Subcutaneous abdominal adipose tissue (tissue), 5 donors: ENCODE results near the gene INSC.

Experiments used
- H3K27ac ChIP-seq: one replicate; pipeline ENCODE4 v1.7.0; 2013; ENCODE audit warnings: low read depth, mild to moderate bottlenecking, inconsistent platforms, low read length, moderate library complexity
- H3K27me3 ChIP-seq, 5 donors: one replicate each; pipeline ENCODE4 v1.7.0; 2013; ENCODE audit warnings: low read length in 5 of 5, inconsistent platforms in 1 of 5; ENCODE audit not compliant: control insufficient read depth in 5 of 5, insufficient read depth in 4 of 5
- H3K36me3 ChIP-seq, 5 donors: one replicate each; pipeline ENCODE4 v1.7.0; 2013; ENCODE audit warnings: low read length in 5 of 5; ENCODE audit not compliant: control insufficient read depth in 5 of 5, insufficient read depth in 5 of 5
- H3K4me1 ChIP-seq, 5 donors: one replicate each; pipeline ENCODE4 v1.7.0; 2013; ENCODE audit warnings: low read length in 5 of 5, mild to moderate bottlenecking in 3 of 5, moderate library complexity in 1 of 5; ENCODE audit not compliant: control insufficient read depth in 5 of 5, insufficient read depth in 5 of 5
- H3K4me3 ChIP-seq, 5 donors: one replicate each; pipeline ENCODE4 v1.7.0; 2013; ENCODE audit warnings: low read length in 5 of 5, low read depth in 1 of 5
- H3K9ac ChIP-seq, 5 donors: one replicate each; pipeline ENCODE4 v1.7.0; 2013; ENCODE audit warnings: low read length in 5 of 5, mild to moderate bottlenecking in 4 of 5, moderate library complexity in 3 of 5
- H3K9me3 ChIP-seq, 5 donors: one replicate each; pipeline ENCODE4 v1.7.0; 2013; ENCODE audit warnings: low read length in 5 of 5; ENCODE audit not compliant: control insufficient read depth in 5 of 5
- donor health status: healthy.
- donor health status: healthy.
- donor health status: healthy.
- donor health status: healthy.
- donor health status: healthy.

INSC gene

GRCh38 chr11:15224466-15224865, 109.7 kb downstream of the INSC start:
- Histone ChIP-seq H3K27ac (no peak overlapping the region), H3K9ac (no peak overlapping the region), H3K4me1 (no peaks in the 10 kb centered on the region), H3K4me3 (no peak overlapping the region), H3K27me3 (no peaks in the 10 kb centered on the region), H3K36me3 (no peaks in the 10 kb centered on the region), H3K9me3 (no peaks in the 10 kb centered on the region)

- no peaks in the 10 kb centered on the region for H3K27me3 ChIP-seq
- H3K9ac ChIP-seq, result no peak overlapping the region
- H3K36me3 ChIP-seq, result no peaks in the 10 kb centered on the region
- H3K27ac ChIP-seq, result no peak overlapping the region
- no peaks in the 10 kb centered on the region for H3K9me3 ChIP-seq
- H3K4me1 ChIP-seq, result no peaks in the 10 kb centered on the region
- no peak overlapping the region for H3K4me3 ChIP-seq
Observed at GRCh38 chr11:15227011-15227410, 112.3 kb downstream of the INSC start.

GRCh38 chr11:15228331-15228849, 113.7 kb downstream of the INSC start:
- no peaks in the 10 kb centered on the region for H3K9me3 ChIP-seq
- no peak overlapping the region for H3K27ac ChIP-seq
- H3K4me1 ChIP-seq, result no peaks in the 10 kb centered on the region
- no peak overlapping the region for H3K4me3 ChIP-seq
- no peaks in the 10 kb centered on the region for H3K27me3 ChIP-seq
- H3K36me3 ChIP-seq, result no peaks in the 10 kb centered on the region
- H3K9ac ChIP-seq, result no peak overlapping the region

- Histone ChIP-seq H3K27ac (no peak overlapping the region), H3K4me1 (no peaks in the 10 kb centered on the region), H3K9me3 (no peaks in the 10 kb centered on the region), H3K4me3 (no peak overlapping the region), H3K27me3 (no peaks in the 10 kb centered on the region), H3K9ac (no peak overlapping the region), H3K36me3 (no peaks in the 10 kb centered on the region)
Observed at GRCh38 chr11:15229069-15229468, 114.3 kb downstream of the INSC start.

- Histone ChIP-seq H3K4me1 (no peaks in the 10 kb centered on the region), H3K4me3 (no peak overlapping the region), H3K9me3 (no peaks in the 10 kb centered on the region), H3K36me3 (no peaks in the 10 kb centered on the region), H3K9ac (no peak overlapping the region), H3K27me3 (no peaks in the 10 kb centered on the region), H3K27ac (no peak overlapping the region)
Observed at GRCh38 chr11:15232496-15232895, 117.8 kb downstream of the INSC start.

- no peak overlapping the region for H3K27ac ChIP-seq
- H3K9ac ChIP-seq, result no peak overlapping the region
- H3K4me1 ChIP-seq, result no peaks in the 10 kb centered on the region
- no peak overlapping the region for H3K4me3 ChIP-seq
- no peaks in the 10 kb centered on the region for H3K9me3 ChIP-seq
- H3K36me3 ChIP-seq, result no peaks in the 10 kb centered on the region
- no peaks in the 10 kb centered on the region for H3K27me3 ChIP-seq
Observed at GRCh38 chr11:15233371-15234165, 118.8 kb downstream of the INSC start.

GRCh38 chr11:15234796-15235195, 120.1 kb downstream of the INSC start:
- Histone ChIP-seq H3K9me3 (no peaks in the 10 kb centered on the region), H3K9ac (no peak overlapping the region), H3K27me3 (no peaks in the 10 kb centered on the region), H3K27ac (no peak overlapping the region), H3K4me1 (no peaks in the 10 kb centered on the region), H3K4me3 (no peak overlapping the region), H3K36me3 (no peaks in the 10 kb centered on the region)

GRCh38 chr11:15236559-15236958, 121.8 kb downstream of the INSC start:
- Histone ChIP-seq H3K27me3 (no peaks in the 10 kb centered on the region), H3K4me3 (no peak overlapping the region), H3K9me3 (no peaks in the 10 kb centered on the region)

GRCh38 chr11:15238856-15239255, 124.1 kb downstream of the INSC start:
- no peaks in the 10 kb centered on the region for H3K4me1 ChIP-seq
- no peak overlapping the region for H3K9ac ChIP-seq
- no peak overlapping the region for H3K4me3 ChIP-seq
- no peaks in the 10 kb centered on the region for H3K27me3 ChIP-seq
- no peak overlapping the region for H3K27ac ChIP-seq
- H3K36me3 ChIP-seq, result no peaks in the 10 kb centered on the region
- no peaks in the 10 kb centered on the region for H3K9me3 ChIP-seq

More at GRCh38 chr11:15236559-15236958, 121.8 kb downstream of the INSC start:
- no peak overlapping the region for H3K27ac ChIP-seq
- no peak overlapping the region for H3K9ac ChIP-seq
- no peaks in the 10 kb centered on the region for H3K36me3 ChIP-seq
- no peaks in the 10 kb centered on the region for H3K4me1 ChIP-seq

- Histone ChIP-seq H3K36me3 (no peaks in the 10 kb centered on the region), H3K9me3 (no peaks in the 10 kb centered on the region), H3K4me3 (no peak overlapping the region), H3K9ac (no peak overlapping the region), H3K27me3 (no peaks in the 10 kb centered on the region), H3K27ac (no peak overlapping the region), H3K4me1 (no peaks in the 10 kb centered on the region)
Observed at GRCh38 chr11:15248749-15249148, 134.0 kb downstream of the INSC start.
